GM23248 (cell line): ENCODE measurements around the gene AGRN. TPM values are rescaled to one million over a fixed set of nuclear protein-coding genes. Genes with fewer than 3 reads are reported as not detected.
"Not testable (repeated sequence)": the region's sequence is repeated elsewhere in the genome, so short reads cannot be mapped to it uniquely, and the experiment has no call there.

ENCODE experiments used
- DNase-seq: peaks from one replicate; pipeline ENCODE4 v3.0.0-alpha.2; 2015
- H2AFZ ChIP-seq: fragments of 200-600 bp; sonication (generic); 2 replicates; pipeline ENCODE4 v1.6.1; 2016; ENCODE audit warnings: antibody characterized with exemption
- H3F3A ChIP-seq: fragments of 200-600 bp; sonication (generic); 2 replicates; pipeline ENCODE4 v1.6.1; 2016; ENCODE audit warnings: mild to moderate bottlenecking, antibody characterized with exemption, mixed run types; ENCODE audit not compliant: insufficient read depth
- H3K27ac ChIP-seq: fragments of 200-600 bp; sonication (generic); 2 replicates; pipeline ENCODE4 v1.5.1; 2016; ENCODE audit warnings: mild to moderate bottlenecking
- H3K27me3 ChIP-seq: fragments of 200-600 bp; sonication (generic); replicated peaks from 2 replicates; pipeline ENCODE4 v1.6.1; 2016; ENCODE audit warnings: mild to moderate bottlenecking; ENCODE audit not compliant: insufficient read depth
- H3K36me3 ChIP-seq: fragments of 200-600 bp; sonication (generic); 2 replicates; pipeline ENCODE4 v1.6.1; 2016; ENCODE audit warnings: low read depth, mild to moderate bottlenecking
- H3K4me1 ChIP-seq: fragments of 200-600 bp; sonication (generic); 2 replicates; pipeline ENCODE4 v1.6.1; 2016; ENCODE audit warnings: mild to moderate bottlenecking; ENCODE audit not compliant: insufficient read depth
- H3K4me2 ChIP-seq: fragments of 200-600 bp; sonication (generic); one replicate; pipeline ENCODE4 v1.6.1; 2016; ENCODE audit warnings: mild to moderate bottlenecking; ENCODE audit not compliant: unreplicated experiment
- H3K4me3 ChIP-seq: fragments of 200-600 bp; sonication (generic); 2 replicates; pipeline ENCODE4 v1.5.1; 2016; ENCODE audit warnings: mild to moderate bottlenecking
- H3K79me2 ChIP-seq: fragments of 200-600 bp; sonication (generic); 2 replicates; pipeline ENCODE4 v1.6.1; 2016; ENCODE audit warnings: mild to moderate bottlenecking; ENCODE audit not compliant: insufficient read depth
- H3K9ac ChIP-seq: fragments of 200-600 bp; sonication (generic); 2 replicates; pipeline ENCODE4 v1.6.1; 2016; ENCODE audit warnings: mild to moderate bottlenecking
- H3K9me2 ChIP-seq: fragments of 200-600 bp; sonication (generic); 2 replicates; pipeline ENCODE4 v1.6.1; 2016; ENCODE audit warnings: mixed run types, mild to moderate bottlenecking, moderate library complexity; ENCODE audit not compliant: insufficient read depth
- H3K9me3 ChIP-seq: fragments of 200-600 bp; sonication (generic); one replicate; pipeline ENCODE4 v1.6.1; 2017; ENCODE audit warnings: low read depth
- H4K20me1 ChIP-seq: fragments of 200-600 bp; sonication (generic); 2 replicates; pipeline ENCODE4 v1.6.0; 2016; ENCODE audit not compliant: insufficient read depth
- EZH2 ChIP-seq: fragments of 200-600 bp; sonication (generic); IDR thresholded peaks from 2 replicates; pipeline ENCODE4 v1.6.1; 2018; ENCODE audit warnings: antibody characterized with exemption, mild to moderate bottlenecking; ENCODE audit not compliant: insufficient read depth, poor library complexity, severe bottlenecking
- EZH2phosphoT487 ChIP-seq: fragments of 200-600 bp; sonication (generic); IDR thresholded peaks from 2 replicates; pipeline ENCODE4 v1.6.1; 2018; ENCODE audit warnings: antibody characterized with exemption, moderate library complexity, mild to moderate bottlenecking, low read depth; ENCODE audit not compliant: insufficient read depth
- WGBS, 2 experiments: methylation state at CpG; one replicate each; pipeline ENCODE4 v1.1.6; 2015 to 2017; ENCODE audit warnings: low lambda C conversion rate in 2 of 2, low coverage in 1 of 2; ENCODE audit errors: missing lambda C conversion rate in 2 of 2; 5-methylcytosine and 5-hydroxymethylcytosine counted together
- in situ Hi-C: fragments of 300-500 bp; cut with MboI; formaldehyde crosslinking; loops from 2 replicates; pipeline ENCODE4 v1.15.0; 2020
- polyA plus RNA-seq: library from polyadenylated mRNA; unstranded; fragments of >200 nt; fragmentation: Nextera tagmentation; extraction: Ambion mirVana; gene quantifications from 2 replicates; pipeline ENCODE4 v1.2.1, GENCODE V29; 2016
- total RNA-seq: library from RNA; depleted of rRNA; stranded (reverse); fragments of >200 nt; shearing (Covaris generic); gene quantifications from 2 replicates; pipeline ENCODE4 v1.2.3, GENCODE V29; 2014

Gene AGRN
- total and polyA plus RNA-seq, 2 experiments from 2014 or later = 1.4 to 43.2 TPM

- Histone ChIP-seq H3K36me3 (no peaks in the 10 kb centered on the region), H2AFZ (no peak overlapping the region), H3K4me2 (no peak overlapping the region), H3K9me2 (no peaks in the 10 kb centered on the region), H4K20me1 (no peaks in the 10 kb centered on the region), H3K4me1 (no peaks in the 10 kb centered on the region), H3K4me3 (no peak overlapping the region), H3F3A (no peaks in the 10 kb centered on the region), H3K27ac (no peak overlapping the region), H3K27me3 (peaks cover 4% of the 10 kb centered on the region), H3K9me3 (no peaks in the 10 kb centered on the region), H3K79me2 (no peaks in the 10 kb centered on the region), H3K9ac (no peak overlapping the region)
- in situ Hi-C loops = no loop called here
- no peak for TF ChIP-seq EZH2phosphoT487
- no peak for TF ChIP-seq EZH2
- WGBS, 2 experiments = 85 to 87% methylated on average over 7 of the region's 7 CpGs
- DNase-seq = no peak
These were observed 27.6 kb upstream of the AGRN start for GRCh38 chr1:992362-992761.

GRCh38 chr1:993379-993995, 26.4 kb upstream of the AGRN start:
- H3K36me3 ChIP-seq = no peaks in the 10 kb centered on the region
- H3K4me3 ChIP-seq = no peak overlapping the region
- H3K4me2 ChIP-seq = no peak overlapping the region
- no peak overlapping the region for H2AFZ ChIP-seq
- no peaks in the 10 kb centered on the region for H4K20me1 ChIP-seq
- no peak overlapping the region for H3K9ac ChIP-seq
- H3K79me2 ChIP-seq = no peaks in the 10 kb centered on the region
- no peaks in the 10 kb centered on the region for H3K4me1 ChIP-seq
- no peaks in the 10 kb centered on the region for H3K9me2 ChIP-seq
- DNase-seq = no peak
- peaks cover 6% of the 10 kb centered on the region for H3K27me3 ChIP-seq
- no peak overlapping the region for H3K27ac ChIP-seq
- WGBS, 2 experiments = 81 to 86% methylated on average over 15 of the region's 15 CpGs
- H3F3A ChIP-seq = no peaks in the 10 kb centered on the region
- no peak for TF ChIP-seq EZH2phosphoT487
- no peak for TF ChIP-seq EZH2
- in situ Hi-C loops = no loop called here
- no peaks in the 10 kb centered on the region for H3K9me3 ChIP-seq

- DNase-seq, H3K9me3 ChIP-seq, in situ Hi-C loops, H3F3A ChIP-seq, H3K9me2 ChIP-seq, H3K27me3 ChIP-seq, H3K79me2 ChIP-seq, H3K4me2 ChIP-seq, H3K4me3 ChIP-seq, H4K20me1 ChIP-seq, H2AFZ ChIP-seq, H3K4me1 ChIP-seq, H3K27ac ChIP-seq, H3K9ac ChIP-seq, H3K36me3 ChIP-seq: not testable (repeated sequence)
- 70 to 71% methylated on average over 6 of the region's 6 CpGs for WGBS, 2 experiments
These were observed 25.4 kb upstream of the AGRN start for GRCh38 chr1:994546-994945.

GRCh38 chr1:995665-996633, 24.0 kb upstream of the AGRN start:
- in situ Hi-C loops = no loop called here
- WGBS, 2 experiments = 36 to 39% methylated on average over 21 to 30 of the region's 30 CpGs
- Histone ChIP-seq H3K4me3 (no peak overlapping the region), H3K36me3 (no peaks in the 10 kb centered on the region), H3K27ac (no peak overlapping the region), H3K9ac (no peak overlapping the region), H3K9me2 (no peaks in the 10 kb centered on the region), H3K9me3 (no peaks in the 10 kb centered on the region), H3K27me3 (peaks cover 6% of the 10 kb centered on the region; the same call in 1 of the 2 replicates), H3F3A (no peaks in the 10 kb centered on the region), H3K4me1 (no peaks in the 10 kb centered on the region), H2AFZ (no peak overlapping the region), H4K20me1 (no peaks in the 10 kb centered on the region), H3K4me2 (no peak overlapping the region), H3K79me2 (no peaks in the 10 kb centered on the region)
- no peak for DNase-seq
- TF ChIP-seq EZH2 (no peak), EZH2phosphoT487 (no peak)
